ENCODE data around the gene LAGE3.

LAGE3 gene

GRCh38 chrX:154434394-154435168 is 44.5 kb downstream of the LAGE3 start:
- DNase-seq (ENCODE audit: low spot score) = no peak

- DNase-seq (ENCODE audit: low spot score) = no peak
Measured at GRCh38 chrX:154433605-154434004, 45.5 kb downstream of the LAGE3 start.

GRCh38 chrX:154432210-154432609 is 46.9 kb downstream of the LAGE3 start:
- DNase-seq (ENCODE audit: low spot score) = no peak

GRCh38 chrX:154431341-154431740 is 47.7 kb downstream of the LAGE3 start:
- no peak for DNase-seq (ENCODE audit: low spot score)

- DNase-seq (ENCODE audit: low spot score) = no peak
Measured at GRCh38 chrX:154430916-154431315, 48.2 kb downstream of the LAGE3 start.

GRCh38 chrX:154430479-154430878 is 48.6 kb downstream of the LAGE3 start:
- no peak for DNase-seq (ENCODE audit: low spot score)

- no peak for DNase-seq (ENCODE audit: low spot score)
Measured at GRCh38 chrX:154429711-154430110, 49.4 kb downstream of the LAGE3 start.

- DNase-seq (ENCODE audit: low spot score) = peak; percentile 90
Measured at GRCh38 chrX:154428176-154429171, 50.6 kb downstream of the LAGE3 start, which contains the start of gene ATP6AP1. Gene ATP6AP1, plus strand, starts transcription at chrX:154428677. Its CDS starts 16 bp downstream, at chrX:154428693.

Data from AG20443 (cell line).